AG10803 (cell line): Measurements from ENCODE around the gene SMARCE1.

Experiments
- DNase-seq: peaks from one replicate; pipeline ENCODE4 v3.0.0; 2010; ENCODE audit warnings: low read depth
- H3K4me3 ChIP-seq: 2 replicates; pipeline ENCODE4 v1.5.1; 2011; ENCODE audit warnings: mild to moderate bottlenecking, low read length, control low read depth
- CTCF ChIP-seq: conservative IDR thresholded peaks from 2 replicates; pipeline ENCODE4 v1.5.1; 2011; ENCODE audit warnings: mild to moderate bottlenecking, low read length, control low read depth, inconsistent platforms

Gene SMARCE1

GRCh38 chr17:40582328-40582901 lies 65.2 kb downstream of the SMARCE1 start:
- DNase-seq = no peak
- no peak for TF ChIP-seq CTCF
- no peak overlapping the region for H3K4me3 ChIP-seq

- DNase-seq = no peak
- no peak overlapping the region for H3K4me3 ChIP-seq
- no peak for TF ChIP-seq CTCF
Measured at GRCh38 chr17:40580140-40580539, 67.5 kb downstream of the SMARCE1 start.

- TF ChIP-seq CTCF = no peak
- no peak for DNase-seq
- H3K4me3 ChIP-seq = no peak overlapping the region
Measured at GRCh38 chr17:40579471-40579870, 68.1 kb downstream of the SMARCE1 start.

GRCh38 chr17:40577611-40578065 lies 70.0 kb downstream of the SMARCE1 start:
- DNase-seq = no peak
- TF ChIP-seq CTCF = no peak
- H3K4me3 ChIP-seq = no peak overlapping the region

- DNase-seq = no peak
- H3K4me3 ChIP-seq = no peak overlapping the region
- TF ChIP-seq CTCF = no peak
Measured at GRCh38 chr17:40576113-40576740, 71.4 kb downstream of the SMARCE1 start.
